K562 (cell line): ENCODE data around the gene APOC4. TPM values are rescaled to one million over a fixed set of nuclear protein-coding genes. Genes with fewer than 3 reads are reported as not detected.
A peak's percentile ranks its signal among the peaks of the same experiment; 100 is the strongest.

Source experiments
- ARID1B ChIP-seq: fragments of 450-650 bp; IDR thresholded peaks from 2 replicates; pipeline ENCODE4 v1.6.1; 2016; ENCODE audit warnings: antibody characterized with exemption, mild to moderate bottlenecking, inconsistent platforms
- CBX8 ChIP-seq: fragments of 200-600 bp; sonication (generic); IDR thresholded peaks from 2 replicates; pipeline ENCODE4 v1.6.1; 2012; ENCODE audit warnings: borderline replicate concordance, mixed run types, low read depth, mild to moderate bottlenecking, moderate library complexity, mixed read lengths, low read length, control low read depth, inconsistent platforms; ENCODE audit not compliant: poor library complexity, severe bottlenecking; ENCODE audit errors: extremely low read depth
- DNMT1 ChIP-seq: fragments of 450-650 bp; IDR thresholded peaks from 2 replicates; pipeline ENCODE4 v1.6.1; 2016; ENCODE audit warnings: antibody characterized with exemption, mild to moderate bottlenecking
- FOXA3 ChIP-seq, 2 experiments: fragments of 450-650 bp in 1 of 2; sonication (generic) in 1 of 2; formaldehyde crosslinking; IDR thresholded peaks in 1 of 2; conservative IDR thresholded peaks in 1 of 2; 2 replicates each; pipeline versions ENCODE4 v1.4.0 to v1.8.0; 2020 to 2022; ENCODE audit warnings: mild to moderate bottlenecking in 2 of 2, missing genetic modification reagents in 1 of 2
- JUN ChIP-seq, 2 experiments: sonication (generic) in 1 of 2; formaldehyde crosslinking in 1 of 2; IDR thresholded peaks; 2 replicates each; pipeline versions ENCODE4 v1.6.1 to v1.8.0; 2012 to 2022; ENCODE audit warnings: borderline replicate concordance in 2 of 2, mild to moderate bottlenecking in 2 of 2, improper control_type of control experiment in 1 of 2, low read depth in 1 of 2, low read length in 1 of 2, missing genetic modification reagents in 1 of 2
- LARP7 ChIP-seq: fragments of 450-650 bp; IDR thresholded peaks from 2 replicates; pipeline ENCODE4 v1.6.1; 2016
- NFYB ChIP-seq: IDR thresholded peaks from 2 replicates; pipeline ENCODE4 v1.6.1; 2011; ENCODE audit warnings: mild to moderate bottlenecking, moderate library complexity; ENCODE audit not compliant: insufficient read length; ENCODE audit errors: extremely low read depth
- PCBP2 ChIP-seq: fragments of 200-400 bp; formaldehyde crosslinking; IDR thresholded peaks from 2 replicates; pipeline ENCODE4 v1.6.1; 2018; ENCODE audit warnings: low read length, low read depth, mild to moderate bottlenecking, moderate library complexity; ENCODE audit not compliant: poor library complexity, severe bottlenecking
- RBM22 ChIP-seq: fragments of 200-400 bp; formaldehyde crosslinking; IDR thresholded peaks from 2 replicates; pipeline ENCODE4 v1.6.1; 2018; ENCODE audit warnings: low read length, low read depth; ENCODE audit not compliant: poor library complexity, severe bottlenecking
- SIN3A ChIP-seq, 2 experiments: fragments of 150-350 bp in 1 of 2; IDR thresholded peaks; 2 replicates each; pipeline ENCODE4 v1.6.1; 2011 to 2016; ENCODE audit warnings: borderline replicate concordance in 2 of 2, low read depth in 2 of 2, low read length in 2 of 2, mild to moderate bottlenecking in 2 of 2, moderate library complexity in 2 of 2; ENCODE audit not compliant: control insufficient read depth in 1 of 2
- SREBF2 ChIP-seq: sonication (generic); formaldehyde crosslinking; IDR thresholded peaks from 2 replicates; pipeline ENCODE4 v1.4.0; 2020; ENCODE audit warnings: mild to moderate bottlenecking, missing genetic modification reagents
- XRCC3 ChIP-seq: fragments of 450-650 bp; IDR thresholded peaks from 2 replicates; pipeline ENCODE4 v1.6.1; 2017; ENCODE audit warnings: mild to moderate bottlenecking, moderate library complexity
- ZFPM2 ChIP-seq: fragments of 250-450 bp; sonication (Bioruptor Pico); IDR thresholded peaks from 2 replicates; pipeline ENCODE4 v1.5.1; 2022; ENCODE audit warnings: mild to moderate bottlenecking
- ZNF121 ChIP-seq: sonication (generic); formaldehyde crosslinking; conservative IDR thresholded peaks from 2 replicates; pipeline ENCODE4 v1.8.0; 2022; ENCODE audit warnings: missing genetic modification reagents
- ZNF23 ChIP-seq: fragments of 250-450 bp; sonication (Bioruptor Pico); IDR thresholded peaks from 2 replicates; pipeline ENCODE4 v1.4.0; 2020; ENCODE audit warnings: mild to moderate bottlenecking
- ZNF274 ChIP-seq: IDR thresholded peaks from 2 replicates; pipeline ENCODE4 v1.6.1; 2011; ENCODE audit warnings: low read depth, mild to moderate bottlenecking, low read length, moderate library complexity, borderline replicate concordance
- ZNF354B ChIP-seq: fragments of 250-450 bp; sonication (Bioruptor Pico); IDR thresholded peaks from 2 replicates; pipeline ENCODE4 v1.4.0; 2020
- ZNF785 ChIP-seq: fragments of 250-450 bp; sonication (Bioruptor Pico); IDR thresholded peaks from 2 replicates; pipeline ENCODE4 v1.4.0; 2020; ENCODE audit warnings: mild to moderate bottlenecking
- polyA plus RNA-seq, 8 experiments: library from polyadenylated mRNA; depleted of rRNA in 4 of 8; stranded (reverse) in 5 of 8; unstranded in 3 of 8; fragments of >200 nt; fragmentation: Nextera tagmentation in 2 of 8; fragmentation: Illumina TruSeq in 1 of 8; extraction: Ambion mirVana in 2 of 8; extraction: Trizol in 1 of 8; gene quantifications; 2 replicates each; pipeline versions ENCODE4 v1.2.1 to v1.2.3, GENCODE V29; 2011 to 2014; ENCODE audit warnings: inconsistent platforms in 1 of 8, missing spikeins in 1 of 8
- total RNA-seq, 7 experiments: library from RNA; depleted of rRNA in 6 of 7; stranded (reverse); fragments of >200 nt in 6 of 7; fragmentation: Illumina TruSeq in 2 of 7; extraction: Trizol in 2 of 7; gene quantifications; 2 replicates each; pipeline versions ENCODE4 v1.2.1 to v1.2.3, GENCODE V29; 2011 to 2021; ENCODE audit warnings: low replicate concordance in 1 of 7
- TF ChIP-seq, protein P1 (sequence below): sonication (generic); formaldehyde crosslinking; IDR thresholded peaks from 2 replicates; pipeline ENCODE4 v1.8.1; 2022; ENCODE audit warnings: missing genetic modification reagents
- TF ChIP-seq, protein P2 (sequence below), 3 experiments: fragments of 200-800 bp in 1 of 3; sonication (Bioruptor generic) in 1 of 3; sonication (generic) in 1 of 3; formaldehyde crosslinking in 1 of 3; IDR thresholded peaks; 2 replicates each; pipeline versions ENCODE4 v1.6.1 to v1.8.0; 2016 to 2022; ENCODE audit warnings: mild to moderate bottlenecking in 2 of 3, missing compliant biosample characterization in 2 of 3, missing genetic modification characterization in 2 of 3, missing genetic modification reagents in 1 of 3
- TF ChIP-seq, protein P3 (sequence below): sonication (generic); formaldehyde crosslinking; IDR thresholded peaks from 2 replicates; pipeline ENCODE4 v1.8.0; 2023; ENCODE audit warnings: mild to moderate bottlenecking, missing genetic modification reagents

The APOC4 gene
- total and polyA plus RNA-seq, 9 of the 15 experiments (the other 6 are each of a cell fraction or from before 2014, with no cell fraction given): 0.46 TPM; not detected in 8

DNA sequence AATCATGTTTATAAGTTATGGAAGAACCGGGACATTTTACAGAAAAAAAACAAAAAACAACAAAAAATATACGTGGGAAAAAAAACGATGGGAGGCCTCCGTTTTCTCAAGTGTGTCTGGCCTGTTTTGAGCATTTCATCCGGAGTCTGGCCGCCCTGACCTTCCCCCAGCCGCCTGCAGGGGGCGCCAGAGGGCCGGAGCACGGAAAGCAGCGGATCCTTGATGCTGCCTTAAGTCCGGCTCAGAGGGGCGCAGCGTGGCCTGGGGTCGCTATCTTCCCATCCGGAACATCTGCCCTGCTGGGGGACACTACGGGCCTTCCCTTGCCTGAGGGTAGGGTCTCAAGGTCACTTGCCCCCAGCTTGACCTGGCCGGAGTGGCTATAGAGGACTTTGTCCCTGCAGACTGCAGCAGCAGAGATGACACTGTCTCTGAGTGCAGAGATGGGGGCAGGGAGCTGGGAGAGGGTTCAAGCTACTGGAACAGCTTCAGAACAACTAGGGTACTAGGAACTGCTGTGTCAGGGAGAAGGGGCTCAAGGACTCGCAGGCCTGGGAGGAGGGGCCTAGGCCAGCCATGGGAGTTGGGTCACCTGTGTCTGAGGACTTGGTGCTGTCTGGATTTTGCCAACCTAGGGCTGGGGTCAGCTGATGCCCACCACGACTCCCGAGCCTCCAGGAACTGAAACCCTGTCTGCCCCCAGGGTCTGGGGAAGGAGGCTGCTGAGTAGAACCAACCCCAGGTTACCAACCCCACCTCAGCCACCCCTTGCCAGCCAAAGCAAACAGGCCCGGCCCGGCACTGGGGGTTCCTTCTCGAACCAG, 38.2 kb upstream of the APOC4 start (continued):
- TF ChIP-seq ZNF785 (no peak), PCBP2 (no peak), XRCC3 (no peak), LARP7 (no peak), RBM22 (no peak), ZNF23 (CRISPR knock-in tag) (no peak), ZNF274 (no peak), CBX8 (no peak), FOXA3 (CRISPR knock-in tag; conservative IDR thresholded peaks at IDR 0.05 in 1 of 2, IDR thresholded peaks at IDR 0.05 in 1 of 2) (no peak), JUN (IDR thresholded peaks at IDR 0.05; ENCODE audit: borderline replicate concordance, low read depth, low read length) (no peak), JUN (CRISPR knock-in tag; IDR thresholded peaks at IDR 0.05; ENCODE audit: borderline replicate concordance) (no peak), SIN3A (IDR thresholded peaks at IDR 0.05; ENCODE audit: borderline replicate concordance in 2 of 2, control insufficient read depth in 1 of 2, low read depth in 2 of 2, low read length in 2 of 2) (peak in 1 of 2 experiments; percentile 30; a peak in 2 of 4 replicates), ZNF354B (CRISPR knock-in tag) (peak; percentile 68), SREBF2 (no peak), ZFPM2 (CRISPR knock-in tag) (no peak), ZNF121 (no peak), ARID1B (peak; percentile 33; the same call in 1 of the 2 replicates), NFYB (no peak), DNMT1 (no peak)
- TF ChIP-seq, protein P1, sequence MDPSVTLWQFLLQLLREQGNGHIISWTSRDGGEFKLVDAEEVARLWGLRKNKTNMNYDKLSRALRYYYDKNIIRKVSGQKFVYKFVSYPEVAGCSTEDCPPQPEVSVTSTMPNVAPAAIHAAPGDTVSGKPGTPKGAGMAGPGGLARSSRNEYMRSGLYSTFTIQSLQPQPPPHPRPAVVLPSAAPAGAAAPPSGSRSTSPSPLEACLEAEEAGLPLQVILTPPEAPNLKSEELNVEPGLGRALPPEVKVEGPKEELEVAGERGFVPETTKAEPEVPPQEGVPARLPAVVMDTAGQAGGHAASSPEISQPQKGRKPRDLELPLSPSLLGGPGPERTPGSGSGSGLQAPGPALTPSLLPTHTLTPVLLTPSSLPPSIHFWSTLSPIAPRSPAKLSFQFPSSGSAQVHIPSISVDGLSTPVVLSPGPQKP (CRISPR knock-in tag): no peak
- TF ChIP-seq, protein P2, sequence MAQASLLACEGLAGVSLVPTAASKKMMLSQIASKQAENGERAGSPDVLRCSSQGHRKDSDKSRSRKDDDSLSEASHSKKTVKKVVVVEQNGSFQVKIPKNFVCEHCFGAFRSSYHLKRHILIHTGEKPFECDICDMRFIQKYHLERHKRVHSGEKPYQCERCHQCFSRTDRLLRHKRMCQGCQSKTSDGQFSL (CRISPR knock-in tag; IDR thresholded peaks at IDR 0.05): no peak
- TF ChIP-seq, protein P2 (tag; IDR thresholded peaks at IDR 0.05): no peak
- TF ChIP-seq, protein P3, sequence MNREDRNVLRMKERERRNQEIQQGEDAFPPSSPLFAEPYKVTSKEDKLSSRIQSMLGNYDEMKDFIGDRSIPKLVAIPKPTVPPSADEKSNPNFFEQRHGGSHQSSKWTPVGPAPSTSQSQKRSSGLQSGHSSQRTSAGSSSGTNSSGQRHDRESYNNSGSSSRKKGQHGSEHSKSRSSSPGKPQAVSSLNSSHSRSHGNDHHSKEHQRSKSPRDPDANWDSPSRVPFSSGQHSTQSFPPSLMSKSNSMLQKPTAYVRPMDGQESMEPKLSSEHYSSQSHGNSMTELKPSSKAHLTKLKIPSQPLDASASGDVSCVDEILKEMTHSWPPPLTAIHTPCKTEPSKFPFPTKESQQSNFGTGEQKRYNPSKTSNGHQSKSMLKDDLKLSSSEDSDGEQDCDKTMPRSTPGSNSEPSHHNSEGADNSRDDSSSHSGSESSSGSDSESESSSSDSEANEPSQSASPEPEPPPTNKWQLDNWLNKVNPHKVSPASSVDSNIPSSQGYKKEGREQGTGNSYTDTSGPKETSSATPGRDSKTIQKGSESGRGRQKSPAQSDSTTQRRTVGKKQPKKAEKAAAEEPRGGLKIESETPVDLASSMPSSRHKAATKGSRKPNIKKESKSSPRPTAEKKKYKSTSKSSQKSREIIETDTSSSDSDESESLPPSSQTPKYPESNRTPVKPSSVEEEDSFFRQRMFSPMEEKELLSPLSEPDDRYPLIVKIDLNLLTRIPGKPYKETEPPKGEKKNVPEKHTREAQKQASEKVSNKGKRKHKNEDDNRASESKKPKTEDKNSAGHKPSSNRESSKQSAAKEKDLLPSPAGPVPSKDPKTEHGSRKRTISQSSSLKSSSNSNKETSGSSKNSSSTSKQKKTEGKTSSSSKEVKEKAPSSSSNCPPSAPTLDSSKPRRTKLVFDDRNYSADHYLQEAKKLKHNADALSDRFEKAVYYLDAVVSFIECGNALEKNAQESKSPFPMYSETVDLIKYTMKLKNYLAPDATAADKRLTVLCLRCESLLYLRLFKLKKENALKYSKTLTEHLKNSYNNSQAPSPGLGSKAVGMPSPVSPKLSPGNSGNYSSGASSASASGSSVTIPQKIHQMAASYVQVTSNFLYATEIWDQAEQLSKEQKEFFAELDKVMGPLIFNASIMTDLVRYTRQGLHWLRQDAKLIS: no peak
